ENCODE data around the gene AXIN1.

Gene AXIN1

GRCh38 chr16:352547-353403 is at the start of gene AXIN1:
Gene AXIN1, minus strand, starts transcription at chr16:352723. Its CDS starts 5,698 bp downstream, at chr16:347025.
- H3K4me1 ChIP-seq (ENCODE audit: insufficient read depth, low read length) = peaks cover 4% of the 10 kb centered on the region

GRCh38 chr16:401468-402348 is 49.2 kb upstream of the AXIN1 start, which contains the start of gene DECR2:
Gene DECR2, plus strand, starts transcription at chr16:401885. Its CDS starts 79 bp downstream, at chr16:401964.
- Histone ChIP-seq H3K9me3 (ENCODE audit: low read length) (no peaks in the 10 kb centered on the region), H2AFZ (ENCODE audit: low read depth, low read length) (no peak within 1 kb of the TSS), H3K4me3 (ENCODE audit: low read length) (peak within 1 kb of the TSS; percentile 74), H3K36me3 (ENCODE audit: insufficient read depth, low read length) (peaks cover 17% of the 10 kb centered on the region), H3K27me3 (ENCODE audit: insufficient read depth, low read length) (no peaks in the 10 kb centered on the region), H3K4me1 (ENCODE audit: insufficient read depth, low read length) (peaks cover 8% of the 10 kb centered on the region)

More at GRCh38 chr16:352547-353403, at the start of gene AXIN1:
- Histone ChIP-seq H3K4me3 (ENCODE audit: low read length) (peak within 1 kb of the TSS; percentile 90), H3K36me3 (ENCODE audit: insufficient read depth, low read length) (peaks cover 7% of the 10 kb centered on the region), H3K9me3 (ENCODE audit: low read length) (no peaks in the 10 kb centered on the region), H2AFZ (ENCODE audit: low read depth, low read length) (peak within 1 kb of the TSS; percentile 40), H3K27me3 (ENCODE audit: insufficient read depth, low read length) (no peaks in the 10 kb centered on the region)

GRCh38 chr16:400061-400591 is 47.6 kb upstream of the AXIN1 start:
- H2AFZ ChIP-seq (ENCODE audit: low read depth, low read length) = no peak overlapping the region
- H3K4me3 ChIP-seq (ENCODE audit: low read length) = no peak overlapping the region
- H3K27me3 ChIP-seq (ENCODE audit: insufficient read depth, low read length) = no peaks in the 10 kb centered on the region
- H3K36me3 ChIP-seq (ENCODE audit: insufficient read depth, low read length) = peaks cover 17% of the 10 kb centered on the region
- H3K4me1 ChIP-seq (ENCODE audit: insufficient read depth, low read length) = peaks cover 14% of the 10 kb centered on the region
- no peaks in the 10 kb centered on the region for H3K9me3 ChIP-seq (ENCODE audit: low read length)

- no peak overlapping the region for H3K4me3 ChIP-seq (ENCODE audit: low read length)
- H3K9me3 ChIP-seq (ENCODE audit: low read length) = no peaks in the 10 kb centered on the region
- peaks cover 14% of the 10 kb centered on the region for H3K4me1 ChIP-seq (ENCODE audit: insufficient read depth, low read length)
- H2AFZ ChIP-seq (ENCODE audit: low read depth, low read length) = no peak overlapping the region
- no peaks in the 10 kb centered on the region for H3K27me3 ChIP-seq (ENCODE audit: insufficient read depth, low read length)
- peaks cover 17% of the 10 kb centered on the region for H3K36me3 ChIP-seq (ENCODE audit: insufficient read depth, low read length)
These were observed 47.0 kb upstream of the AXIN1 start for GRCh38 chr16:399340-400019.

- no peak overlapping the region for H3K4me3 ChIP-seq (ENCODE audit: low read length)
These were observed 46.2 kb upstream of the AXIN1 start for GRCh38 chr16:398561-399339.

GRCh38 chr16:397736-398332 is 45.3 kb upstream of the AXIN1 start:
- Histone ChIP-seq H3K4me1 (ENCODE audit: insufficient read depth, low read length) (peaks cover 14% of the 10 kb centered on the region), H3K27me3 (ENCODE audit: insufficient read depth, low read length) (no peaks in the 10 kb centered on the region), H2AFZ (ENCODE audit: low read depth, low read length) (no peak overlapping the region), H3K9me3 (ENCODE audit: low read length) (no peaks in the 10 kb centered on the region), H3K4me3 (ENCODE audit: low read length) (no peak overlapping the region), H3K36me3 (ENCODE audit: insufficient read depth, low read length) (peaks cover 17% of the 10 kb centered on the region)

More at GRCh38 chr16:398561-399339, 46.2 kb upstream of the AXIN1 start:
- H3K36me3 ChIP-seq (ENCODE audit: insufficient read depth, low read length) = peaks cover 17% of the 10 kb centered on the region
- H3K27me3 ChIP-seq (ENCODE audit: insufficient read depth, low read length) = no peaks in the 10 kb centered on the region
- no peak overlapping the region for H2AFZ ChIP-seq (ENCODE audit: low read depth, low read length)
- H3K4me1 ChIP-seq (ENCODE audit: insufficient read depth, low read length) = peaks cover 14% of the 10 kb centered on the region
- no peaks in the 10 kb centered on the region for H3K9me3 ChIP-seq (ENCODE audit: low read length)

GRCh38 chr16:397135-397661 is 44.7 kb upstream of the AXIN1 start, which contains the start of gene NME4:
Gene NME4, plus strand, starts transcription at chr16:397199. Its CDS starts 24 bp downstream, at chr16:397223.
- Histone ChIP-seq H2AFZ (ENCODE audit: low read depth, low read length) (peak within 1 kb of the TSS; percentile 79), H3K9me3 (ENCODE audit: low read length) (no peaks in the 10 kb centered on the region), H3K4me1 (ENCODE audit: insufficient read depth, low read length) (peaks cover 14% of the 10 kb centered on the region)

GRCh38 chr16:396605-397004 is 44.1 kb upstream of the AXIN1 start:
- Histone ChIP-seq H3K9me3 (ENCODE audit: low read length) (no peaks in the 10 kb centered on the region), H3K4me1 (ENCODE audit: insufficient read depth, low read length) (peaks cover 14% of the 10 kb centered on the region), H3K4me3 (ENCODE audit: low read length) (peak overlapping the region; percentile 89), H3K36me3 (ENCODE audit: insufficient read depth, low read length) (peaks cover 17% of the 10 kb centered on the region), H2AFZ (ENCODE audit: low read depth, low read length) (peak overlapping the region; percentile 79), H3K27me3 (ENCODE audit: insufficient read depth, low read length) (no peaks in the 10 kb centered on the region)

More at GRCh38 chr16:397135-397661, 44.7 kb upstream of the AXIN1 start, which contains the start of gene NME4:
- H3K4me3 ChIP-seq (ENCODE audit: low read length) = peak within 1 kb of the TSS; percentile 89
- no peaks in the 10 kb centered on the region for H3K27me3 ChIP-seq (ENCODE audit: insufficient read depth, low read length)
- peaks cover 17% of the 10 kb centered on the region for H3K36me3 ChIP-seq (ENCODE audit: insufficient read depth, low read length)

GRCh38 chr16:396199-396598 is 43.7 kb upstream of the AXIN1 start:
- peaks cover 14% of the 10 kb centered on the region for H3K4me1 ChIP-seq (ENCODE audit: insufficient read depth, low read length)
- peak overlapping the region; percentile 79 for H2AFZ ChIP-seq (ENCODE audit: low read depth, low read length)
- H3K4me3 ChIP-seq (ENCODE audit: low read length) = peak overlapping the region; percentile 89
- no peaks in the 10 kb centered on the region for H3K27me3 ChIP-seq (ENCODE audit: insufficient read depth, low read length)
- H3K9me3 ChIP-seq (ENCODE audit: low read length) = no peaks in the 10 kb centered on the region
- peaks cover 17% of the 10 kb centered on the region for H3K36me3 ChIP-seq (ENCODE audit: insufficient read depth, low read length)

GRCh38 chr16:392450-393030 is 40.0 kb upstream of the AXIN1 start:
- H3K9me3 ChIP-seq (ENCODE audit: low read length) = no peaks in the 10 kb centered on the region
- no peak overlapping the region for H3K4me3 ChIP-seq (ENCODE audit: low read length)
- H2AFZ ChIP-seq (ENCODE audit: low read depth, low read length) = no peak overlapping the region
- peaks cover 16% of the 10 kb centered on the region for H3K4me1 ChIP-seq (ENCODE audit: insufficient read depth, low read length)
- no peaks in the 10 kb centered on the region for H3K27me3 ChIP-seq (ENCODE audit: insufficient read depth, low read length)
- no peaks in the 10 kb centered on the region for H3K36me3 ChIP-seq (ENCODE audit: insufficient read depth, low read length)

- peaks cover 18% of the 10 kb centered on the region for H3K4me1 ChIP-seq (ENCODE audit: insufficient read depth, low read length)
- H3K9me3 ChIP-seq (ENCODE audit: low read length) = no peaks in the 10 kb centered on the region
- H2AFZ ChIP-seq (ENCODE audit: low read depth, low read length) = no peak overlapping the region
- no peak overlapping the region for H3K4me3 ChIP-seq (ENCODE audit: low read length)
- no peaks in the 10 kb centered on the region for H3K36me3 ChIP-seq (ENCODE audit: insufficient read depth, low read length)
- H3K27me3 ChIP-seq (ENCODE audit: insufficient read depth, low read length) = no peaks in the 10 kb centered on the region
These were observed 39.4 kb upstream of the AXIN1 start for GRCh38 chr16:391885-392335.

All from neuron (in vitro differentiated cells).